WI38 (cell line): ENCODE results near the gene OR2A12.

Experiments
- H3K4me3 ChIP-seq: 2 replicates; pipeline ENCODE4 v1.5.1; 2011; ENCODE audit warnings: low read depth, mild to moderate bottlenecking, control low read depth, low read length
- TF ChIP-seq, protein P1 (sequence below): IDR thresholded peaks from 2 replicates; pipeline ENCODE4 v1.5.1; 2012; ENCODE audit warnings: low read depth, mild to moderate bottlenecking, control low read depth, low read length

Gene OR2A12

DNA sequence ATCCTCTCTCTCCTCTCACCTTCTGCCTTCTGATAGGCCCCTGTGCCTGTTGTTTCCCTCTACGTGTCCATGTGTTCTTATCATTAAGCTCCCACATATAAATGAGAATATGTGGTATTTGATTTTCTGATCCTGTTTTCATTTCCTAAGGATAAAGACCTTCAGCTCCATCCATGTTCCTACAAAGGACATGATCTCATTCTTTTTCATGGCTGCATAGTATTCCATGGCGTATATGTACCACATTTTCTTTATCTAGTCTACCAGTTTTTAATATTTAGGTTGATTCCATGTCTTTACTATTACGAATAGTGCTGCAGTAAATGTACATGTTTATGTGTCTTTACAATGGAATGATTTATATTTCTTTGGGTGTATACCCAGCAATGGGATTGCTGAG is 4.6 kb downstream of the OR2A12 start:
- TF ChIP-seq, protein P1, sequence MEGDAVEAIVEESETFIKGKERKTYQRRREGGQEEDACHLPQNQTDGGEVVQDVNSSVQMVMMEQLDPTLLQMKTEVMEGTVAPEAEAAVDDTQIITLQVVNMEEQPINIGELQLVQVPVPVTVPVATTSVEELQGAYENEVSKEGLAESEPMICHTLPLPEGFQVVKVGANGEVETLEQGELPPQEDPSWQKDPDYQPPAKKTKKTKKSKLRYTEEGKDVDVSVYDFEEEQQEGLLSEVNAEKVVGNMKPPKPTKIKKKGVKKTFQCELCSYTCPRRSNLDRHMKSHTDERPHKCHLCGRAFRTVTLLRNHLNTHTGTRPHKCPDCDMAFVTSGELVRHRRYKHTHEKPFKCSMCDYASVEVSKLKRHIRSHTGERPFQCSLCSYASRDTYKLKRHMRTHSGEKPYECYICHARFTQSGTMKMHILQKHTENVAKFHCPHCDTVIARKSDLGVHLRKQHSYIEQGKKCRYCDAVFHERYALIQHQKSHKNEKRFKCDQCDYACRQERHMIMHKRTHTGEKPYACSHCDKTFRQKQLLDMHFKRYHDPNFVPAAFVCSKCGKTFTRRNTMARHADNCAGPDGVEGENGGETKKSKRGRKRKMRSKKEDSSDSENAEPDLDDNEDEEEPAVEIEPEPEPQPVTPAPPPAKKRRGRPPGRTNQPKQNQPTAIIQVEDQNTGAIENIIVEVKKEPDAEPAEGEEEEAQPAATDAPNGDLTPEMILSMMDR, result no peak
- no peak overlapping the region for H3K4me3 ChIP-seq

DNA sequence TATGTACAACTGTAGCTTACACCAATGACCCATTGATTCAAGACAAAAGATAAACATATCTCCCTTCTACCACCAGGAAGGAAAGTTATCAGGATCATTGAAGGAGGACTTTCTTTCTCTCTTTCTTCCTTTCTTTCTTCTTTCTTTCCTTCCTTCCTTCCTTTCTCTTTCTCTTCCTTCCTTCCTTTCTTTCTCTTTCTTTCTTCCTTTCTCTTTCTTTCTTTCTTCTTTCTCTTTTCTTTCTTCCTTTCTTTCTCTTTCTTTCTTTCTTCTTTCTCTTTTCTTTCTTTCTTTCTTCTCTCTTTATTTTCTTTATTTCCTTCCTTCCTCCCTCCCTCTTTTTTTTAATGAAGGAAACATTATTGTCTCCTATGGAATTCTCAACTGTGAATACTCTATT is 12.7 kb downstream of the OR2A12 start:
- TF ChIP-seq, protein P1, result no peak

DNA sequence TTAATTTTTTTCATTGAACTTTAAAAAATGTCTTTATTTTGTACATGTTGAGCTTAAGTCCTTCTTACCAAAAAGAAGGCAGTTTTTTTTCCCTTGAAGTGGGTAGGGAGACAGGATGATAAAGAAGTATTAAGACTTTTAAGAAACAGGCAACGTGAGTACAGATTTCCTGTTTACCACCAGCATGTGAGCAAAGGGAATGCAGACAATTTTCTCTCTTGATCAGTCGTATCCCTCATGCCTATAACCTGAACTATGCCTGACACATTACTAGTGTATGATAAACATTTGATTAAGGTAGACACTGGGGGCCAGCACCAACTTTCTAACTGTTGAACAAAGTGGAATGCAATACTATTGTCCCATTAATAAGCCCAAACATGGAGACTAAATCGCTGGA is 14.5 kb downstream of the OR2A12 start:
- TF ChIP-seq, protein P1, result no peak
- no peak overlapping the region for H3K4me3 ChIP-seq

More for the DNA sequence above, 12.7 kb downstream of the OR2A12 start:
- H3K4me3 ChIP-seq, result no peak overlapping the region

DNA sequence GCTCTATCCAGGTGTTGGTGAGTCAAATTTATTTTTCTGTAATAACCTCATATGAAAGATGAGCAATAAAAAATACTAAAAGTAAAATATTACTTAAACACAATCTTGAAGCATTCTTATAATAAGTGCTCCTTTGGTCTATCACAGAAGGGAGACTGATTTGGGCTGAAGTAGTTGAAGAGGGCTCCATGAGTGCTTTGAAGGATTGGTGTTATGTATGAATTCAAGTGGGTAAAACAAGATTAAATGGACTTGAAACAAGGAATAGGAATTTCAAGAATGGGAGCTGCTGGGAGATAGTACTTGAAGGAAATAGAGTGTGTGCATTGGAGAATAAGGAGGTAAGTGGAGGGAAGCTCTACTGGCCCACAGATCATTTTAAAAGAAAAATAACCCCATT is 16.0 kb downstream of the OR2A12 start:
- TF ChIP-seq, protein P1, result no peak
- no peak overlapping the region for H3K4me3 ChIP-seq

DNA sequence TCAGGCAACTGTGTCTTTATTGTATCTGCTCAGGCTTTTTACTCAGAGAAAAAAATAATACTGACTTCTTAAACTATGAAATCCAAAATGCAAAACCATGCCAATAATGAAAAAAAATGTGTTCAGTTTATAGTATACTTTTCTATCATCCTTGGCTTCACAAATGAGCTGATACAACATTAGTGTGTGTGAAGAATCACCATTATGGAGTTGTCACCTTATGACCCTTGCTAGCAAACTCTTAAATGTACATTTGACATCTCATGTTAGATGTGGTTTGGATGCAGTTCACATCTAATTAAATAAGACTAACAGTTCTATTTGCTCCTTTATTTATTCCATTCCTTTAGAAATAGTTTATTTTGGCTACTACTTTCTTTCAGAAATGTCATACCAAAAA is 19.1 kb downstream of the OR2A12 start:
- TF ChIP-seq, protein P1, result no peak
- H3K4me3 ChIP-seq, result no peak overlapping the region

DNA sequence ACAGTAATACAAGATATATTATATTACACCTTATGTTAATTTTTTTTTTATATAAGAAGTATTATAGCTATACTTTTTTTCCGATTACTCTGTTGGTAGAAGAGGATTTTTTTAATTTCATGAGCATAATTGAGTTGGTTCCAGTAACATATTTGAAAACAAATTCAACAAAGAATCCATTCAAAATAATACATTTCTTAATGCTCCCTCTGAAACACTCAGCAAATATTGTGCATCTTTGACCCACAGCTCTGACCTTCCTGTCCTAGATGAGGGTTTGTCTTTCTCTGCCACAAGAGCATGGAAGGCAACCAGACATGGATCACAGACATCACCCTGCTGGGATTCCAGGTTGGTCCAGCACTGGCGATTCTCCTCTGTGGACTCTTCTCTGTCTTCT is 23.2 kb downstream of the OR2A12 start, which contains the start of gene OR2A2:
Gene OR2A2 (plus strand): TSS at position 301 of the 400 bp plus-strand sequence. CDS start 0 bp downstream, at position 301.
- H3K4me3 ChIP-seq, result no peak within 1 kb of the TSS
- TF ChIP-seq, protein P1, result no peak

DNA sequence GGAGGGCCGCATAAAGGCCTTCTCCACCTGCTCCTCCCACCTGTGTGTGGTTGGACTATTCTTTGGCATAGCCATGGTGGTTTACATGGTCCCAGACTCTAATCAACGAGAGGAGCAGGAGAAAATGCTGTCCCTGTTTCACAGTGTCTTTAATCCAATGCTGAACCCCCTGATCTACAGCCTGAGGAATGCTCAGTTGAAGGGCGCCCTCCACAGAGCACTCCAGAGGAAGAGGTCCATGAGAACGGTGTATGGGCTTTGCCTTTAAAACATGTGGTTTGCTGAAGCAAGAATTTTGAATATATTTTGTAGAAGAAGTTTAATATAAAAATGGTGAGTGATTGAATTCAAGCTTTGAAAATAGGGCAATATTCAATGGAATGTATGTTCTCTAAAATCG is 24.2 kb downstream of the OR2A12 start:
- H3K4me3 ChIP-seq, result no peak overlapping the region
- TF ChIP-seq, protein P1, result no peak
